Right atrium auricular region (tissue), 2 donors: ENCODE measurements around the gene OMP. TPM values are rescaled to one million over a fixed set of nuclear protein-coding genes. Genes with fewer than 3 reads are reported as not detected.

Experiments
- DNase-seq: peaks from one replicate; pipeline ENCODE4 v3.0.0-alpha.2; 2019; ENCODE audit warnings: low spot score
- H3K27ac ChIP-seq, 2 donors: fragments of 200-600 bp; sonication (generic); 1 replicate in 1 of 2; 2 replicates in 1 of 2; pipeline ENCODE4 v1.5.1; 2016 to 2019
- H3K27me3 ChIP-seq, 2 donors: fragments of 200-600 bp; sonication (generic); one replicate each; pipeline versions ENCODE4 v1.5.1 to v1.6.0; 2017 to 2019
- H3K36me3 ChIP-seq: fragments of 200-600 bp; sonication (generic); one replicate; pipeline ENCODE4 v1.5.1; 2016
- H3K4me1 ChIP-seq, 2 donors: fragments of 200-600 bp; sonication (generic); one replicate each; pipeline versions ENCODE4 v1.5.1 to v1.6.0; 2017 to 2019
- H3K4me3 ChIP-seq, 2 donors: fragments of 200-600 bp; sonication (generic); 1 replicate in 1 of 2; 2 replicates in 1 of 2; pipeline ENCODE4 v1.5.1; 2017 to 2019; ENCODE audit warnings: mild to moderate bottlenecking in 1 of 2, moderate library complexity in 1 of 2
- H3K9me3 ChIP-seq, 2 donors: fragments of 200-600 bp; sonication (generic); one replicate each; pipeline ENCODE4 v1.5.1; 2019
- total RNA-seq, 2 donors: library from RNA; depleted of rRNA; stranded (reverse); fragments of >200 nt; gene quantifications; one replicate each; pipeline ENCODE4 v1.1.0, GENCODE V29; 2016
- TF ChIP-seq, protein P1 (sequence below), 2 donors: fragments of 200-600 bp; sonication (generic); IDR thresholded peaks; one replicate each; pipeline ENCODE4 v1.5.1; 2019; ENCODE audit warnings: antibody characterized with exemption in 2 of 2

OMP gene
- total RNA-seq, 2 donors from 2014 or later, result not detected

DNA sequence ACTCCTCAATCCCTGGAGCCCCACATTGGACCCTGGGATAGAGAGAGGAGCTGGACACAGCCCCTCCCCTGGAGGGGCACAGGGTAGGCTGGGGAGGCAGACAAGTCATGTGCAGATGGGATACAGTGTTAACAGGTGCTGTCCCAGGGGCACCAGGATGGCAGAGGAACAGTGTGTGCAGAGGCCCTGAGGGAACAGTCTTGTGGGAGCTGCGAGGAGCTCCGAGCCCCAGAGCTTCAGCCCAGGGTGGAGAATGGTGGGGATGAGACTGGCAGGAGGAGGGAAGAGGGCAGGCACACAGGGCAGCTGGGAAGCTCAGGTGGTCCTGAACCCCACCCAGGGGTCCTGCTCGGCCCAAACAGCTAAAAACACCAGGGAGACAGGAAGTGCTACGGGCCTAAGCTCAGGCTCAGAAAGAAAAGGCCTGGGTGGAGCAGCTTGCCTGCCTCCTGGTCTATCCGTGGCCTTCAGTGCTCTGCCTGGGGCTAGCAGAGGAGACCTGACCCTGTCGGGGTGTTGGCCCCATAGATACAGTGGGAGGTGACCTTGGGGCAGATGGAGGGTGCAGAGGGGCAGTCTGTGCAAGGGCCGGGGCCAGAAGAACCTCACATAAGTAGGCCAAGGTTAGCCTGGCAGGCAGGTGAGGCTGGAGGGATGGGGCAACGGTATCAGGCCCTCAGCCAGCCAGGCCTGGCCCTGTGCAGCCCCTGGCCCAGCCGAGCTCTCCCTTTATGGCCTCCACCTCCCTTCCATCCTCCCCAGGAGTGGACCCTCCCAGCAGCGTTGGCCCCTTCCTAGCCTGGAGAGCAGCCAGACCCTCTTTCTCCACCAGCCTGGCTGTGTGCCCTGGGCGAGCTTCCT is 20.4 kb upstream of the OMP start:
- TF ChIP-seq, protein P1, sequence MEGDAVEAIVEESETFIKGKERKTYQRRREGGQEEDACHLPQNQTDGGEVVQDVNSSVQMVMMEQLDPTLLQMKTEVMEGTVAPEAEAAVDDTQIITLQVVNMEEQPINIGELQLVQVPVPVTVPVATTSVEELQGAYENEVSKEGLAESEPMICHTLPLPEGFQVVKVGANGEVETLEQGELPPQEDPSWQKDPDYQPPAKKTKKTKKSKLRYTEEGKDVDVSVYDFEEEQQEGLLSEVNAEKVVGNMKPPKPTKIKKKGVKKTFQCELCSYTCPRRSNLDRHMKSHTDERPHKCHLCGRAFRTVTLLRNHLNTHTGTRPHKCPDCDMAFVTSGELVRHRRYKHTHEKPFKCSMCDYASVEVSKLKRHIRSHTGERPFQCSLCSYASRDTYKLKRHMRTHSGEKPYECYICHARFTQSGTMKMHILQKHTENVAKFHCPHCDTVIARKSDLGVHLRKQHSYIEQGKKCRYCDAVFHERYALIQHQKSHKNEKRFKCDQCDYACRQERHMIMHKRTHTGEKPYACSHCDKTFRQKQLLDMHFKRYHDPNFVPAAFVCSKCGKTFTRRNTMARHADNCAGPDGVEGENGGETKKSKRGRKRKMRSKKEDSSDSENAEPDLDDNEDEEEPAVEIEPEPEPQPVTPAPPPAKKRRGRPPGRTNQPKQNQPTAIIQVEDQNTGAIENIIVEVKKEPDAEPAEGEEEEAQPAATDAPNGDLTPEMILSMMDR (IDR thresholded peaks at IDR 0.05), result no peak
- DNase-seq, result no peak
- Histone ChIP-seq H3K4me3 (peak overlapping the region in 1 of 2 donors; percentile 9), H3K9me3 (peaks cover 0 to 3% of the 10 kb centered on the region in 2 donors), H3K4me1 (peaks cover 0 to 25% of the 10 kb centered on the region in 2 donors), H3K27ac (peak overlapping the region; percentile 59 to 60), H3K27me3 (no peaks in the 10 kb centered on the region), H3K36me3 (no peaks in the 10 kb centered on the region)

DNA sequence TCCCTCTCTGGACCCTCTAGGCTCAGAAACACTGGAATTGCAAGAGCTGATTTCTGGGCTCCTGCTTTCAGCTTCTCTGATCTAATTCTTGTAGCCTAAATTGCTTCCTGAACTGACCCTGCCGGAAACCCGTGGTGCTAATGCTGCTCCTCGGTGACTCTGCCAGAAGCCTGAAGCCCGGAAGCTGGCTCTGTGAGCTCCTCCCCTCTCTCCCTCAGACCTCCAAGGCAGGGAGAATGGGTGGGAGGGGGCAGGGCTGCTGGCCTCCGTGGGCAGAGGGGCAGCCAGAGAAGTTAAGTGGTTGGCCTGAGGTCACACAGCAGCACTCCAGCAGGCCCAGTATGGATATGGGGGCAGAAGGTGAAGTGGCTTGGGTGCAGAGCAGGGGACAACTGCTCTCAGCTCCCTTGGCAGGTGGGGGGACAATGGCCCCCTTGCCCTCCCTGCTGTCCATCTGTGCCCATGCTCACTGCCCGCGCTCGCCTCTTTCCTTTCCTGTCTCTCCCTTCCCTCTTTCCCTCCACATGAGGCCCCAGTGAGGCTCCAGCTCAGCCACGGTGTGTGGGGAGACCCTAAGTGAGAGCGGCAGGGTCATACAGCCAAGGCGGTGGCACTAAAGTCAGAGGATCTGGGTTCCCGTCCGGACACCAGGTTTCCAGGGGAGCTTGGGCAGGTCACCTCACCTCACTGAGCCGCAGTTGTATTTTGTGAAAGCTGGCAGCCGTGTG is 19.6 kb upstream of the OMP start:
- Histone ChIP-seq H3K4me1 (peaks cover 0 to 25% of the 10 kb centered on the region in 2 donors), H3K27ac (peak overlapping the region; percentile 59 to 60), H3K4me3 (peak overlapping the region in 1 of 2 donors; percentile 9), H3K9me3 (peaks cover 0 to 3% of the 10 kb centered on the region in 2 donors), H3K36me3 (no peaks in the 10 kb centered on the region), H3K27me3 (no peaks in the 10 kb centered on the region)
- peak; percentile 84 for DNase-seq
- TF ChIP-seq, protein P1 (IDR thresholded peaks at IDR 0.05), result no peak

GRCh38 chr11:77083566-77084245 is 18.9 kb upstream of the OMP start:
- Histone ChIP-seq H3K4me1 (peaks cover 0 to 25% of the 10 kb centered on the region in 2 donors), H3K27ac (no peak overlapping the region), H3K9me3 (no peaks in the 10 kb centered on the region), H3K36me3 (no peaks in the 10 kb centered on the region), H3K27me3 (no peaks in the 10 kb centered on the region), H3K4me3 (no peak overlapping the region)
- DNase-seq, result no peak
- TF ChIP-seq, protein P1 (IDR thresholded peaks at IDR 0.05), result no peak

DNA sequence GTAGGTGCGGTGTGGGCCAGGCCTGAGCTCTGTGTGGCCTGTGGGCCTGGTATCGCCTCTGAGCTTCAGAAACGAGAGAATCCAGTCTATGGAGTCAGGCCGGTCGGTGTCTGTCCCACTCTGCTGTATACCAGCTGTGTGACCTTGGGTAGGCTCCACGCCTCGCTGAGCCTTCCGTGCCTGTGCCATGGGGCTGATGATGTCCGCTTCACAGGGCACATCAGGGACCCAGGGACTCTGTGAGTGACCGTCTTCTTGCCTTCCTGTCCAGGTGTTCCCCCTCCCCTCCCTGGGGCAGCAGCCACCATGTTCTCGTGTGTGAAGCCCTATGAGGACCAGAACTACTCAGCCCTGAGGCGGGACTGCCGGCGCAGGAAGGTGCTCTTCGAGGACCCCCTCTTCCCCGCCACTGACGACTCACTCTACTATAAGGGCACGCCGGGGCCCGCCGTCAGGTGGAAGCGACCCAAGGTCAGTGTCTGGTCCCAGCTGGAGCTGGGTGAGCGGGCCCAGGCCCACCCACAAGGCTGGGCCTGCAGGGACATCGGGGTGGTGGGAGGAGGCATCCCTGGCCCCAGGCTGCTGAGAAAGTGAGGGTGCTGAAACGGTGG is 18.0 kb upstream of the OMP start:
- Histone ChIP-seq H3K4me3 (no peak overlapping the region), H3K9me3 (no peaks in the 10 kb centered on the region), H3K36me3 (no peaks in the 10 kb centered on the region), H3K27ac (no peak overlapping the region), H3K4me1 (peaks cover 0 to 25% of the 10 kb centered on the region in 2 donors), H3K27me3 (no peaks in the 10 kb centered on the region)
- TF ChIP-seq, protein P1 (IDR thresholded peaks at IDR 0.05), result no peak
- no peak for DNase-seq

DNA sequence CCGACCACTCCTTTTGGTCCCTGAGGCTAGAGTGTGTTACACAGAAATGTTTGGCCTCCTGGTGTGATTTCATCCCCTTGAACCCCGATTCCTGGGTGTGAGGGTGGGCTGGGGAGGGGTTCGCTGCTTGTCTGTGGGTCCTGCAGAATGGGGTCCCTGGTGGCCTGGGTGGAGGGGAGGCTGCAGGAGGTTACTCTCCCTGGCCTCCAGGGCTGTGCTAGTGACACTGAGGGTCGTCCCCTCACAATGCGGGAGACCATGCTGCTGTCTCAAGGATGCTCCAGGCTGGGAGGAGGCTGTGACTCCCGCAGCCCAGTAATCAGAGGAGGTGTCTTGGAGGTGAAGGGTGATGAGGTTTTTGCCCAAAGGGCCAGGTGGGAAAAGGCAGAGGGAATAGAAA is 17.0 kb upstream of the OMP start:
- DNase-seq, result no peak
- H3K4me3 ChIP-seq, result no peak overlapping the region
- H3K9me3 ChIP-seq, result no peaks in the 10 kb centered on the region
- no peaks in the 10 kb centered on the region for H3K27me3 ChIP-seq
- no peaks in the 10 kb centered on the region for H3K36me3 ChIP-seq
- H3K27ac ChIP-seq, result no peak overlapping the region
- TF ChIP-seq, protein P1 (IDR thresholded peaks at IDR 0.05), result no peak
- peaks cover 0 to 25% of the 10 kb centered on the region in 2 donors for H3K4me1 ChIP-seq
